ENCODE results near the gene EEFSEC.
"Not testable (repeated sequence)": the region's sequence is repeated elsewhere in the genome, so short reads cannot be mapped to it uniquely, and the experiment has no call there.

EEFSEC gene

GRCh38 chr3:128152419-128153155 lies 694 bp upstream of the EEFSEC start:
- DNase-seq (ENCODE audit: low read depth in 3 of 3): no peak

GRCh38 chr3:128154354-128154753 lies 1.1 kb downstream of the EEFSEC start:
- not testable (repeated sequence) for DNase-seq (ENCODE audit: low read depth in 3 of 3)

- no peak for DNase-seq (ENCODE audit: low read depth in 3 of 3)
These were observed 2.5 kb downstream of the EEFSEC start for GRCh38 chr3:128155616-128156360.

GRCh38 chr3:128160661-128161060 lies 7.4 kb downstream of the EEFSEC start:
- no peak for DNase-seq (ENCODE audit: low read depth in 3 of 3)

GRCh38 chr3:128163432-128163831 lies 10.2 kb downstream of the EEFSEC start:
- DNase-seq (ENCODE audit: low read depth in 3 of 3): no peak

- no peak for DNase-seq (ENCODE audit: low read depth in 3 of 3)
These were observed 13.7 kb downstream of the EEFSEC start for GRCh38 chr3:128166971-128167453.

GRCh38 chr3:128167646-128167972 lies 14.3 kb downstream of the EEFSEC start:
- DNase-seq (ENCODE audit: low read depth in 3 of 3): no peak

- DNase-seq (ENCODE audit: low read depth in 3 of 3): no peak
These were observed 14.8 kb downstream of the EEFSEC start for GRCh38 chr3:128167973-128168674.

GRCh38 chr3:128168836-128169235 lies 15.6 kb downstream of the EEFSEC start:
- DNase-seq (ENCODE audit: low read depth in 3 of 3): no peak

- no peak for DNase-seq (ENCODE audit: low read depth in 3 of 3)
These were observed 17.7 kb downstream of the EEFSEC start for GRCh38 chr3:128170866-128171516.

- DNase-seq (ENCODE audit: low read depth in 3 of 3): no peak
These were observed 19.9 kb downstream of the EEFSEC start for GRCh38 chr3:128173200-128173599.

- DNase-seq (ENCODE audit: low read depth in 3 of 3): no peak
These were observed 20.6 kb downstream of the EEFSEC start for GRCh38 chr3:128173849-128174248.

- no peak for DNase-seq (ENCODE audit: low read depth in 3 of 3)
These were observed 21.7 kb downstream of the EEFSEC start for GRCh38 chr3:128174675-128175590.

- no peak for DNase-seq (ENCODE audit: low read depth in 3 of 3)
These were observed 22.5 kb downstream of the EEFSEC start for GRCh38 chr3:128175768-128176167.

GRCh38 chr3:128176276-128176833 lies 23.1 kb downstream of the EEFSEC start:
- no peak for DNase-seq (ENCODE audit: low read depth in 3 of 3)

GRCh38 chr3:128177865-128178264 lies 24.6 kb downstream of the EEFSEC start:
- no peak for DNase-seq (ENCODE audit: low read depth in 3 of 3)

GRCh38 chr3:128178782-128179483 lies 25.7 kb downstream of the EEFSEC start:
- DNase-seq (ENCODE audit: low read depth in 3 of 3): no peak

- DNase-seq (ENCODE audit: low read depth in 3 of 3): no peak
These were observed 26.2 kb downstream of the EEFSEC start for GRCh38 chr3:128179484-128179819.

GRCh38 chr3:128180436-128180835 lies 27.2 kb downstream of the EEFSEC start:
- no peak for DNase-seq (ENCODE audit: low read depth in 3 of 3)

- no peak for DNase-seq (ENCODE audit: low read depth in 3 of 3)
These were observed 27.6 kb downstream of the EEFSEC start for GRCh38 chr3:128180913-128181312.

Data from stimulated activated CD4-positive, alpha-beta T cell treated with anti-CD3 and anti-CD28 coated beads, TNF-alpha, amount 100 ng/mL, for 48 hours (primary cell).